MG63 (cell line): ENCODE data around the gene SLC17A7. TPM values are rescaled to one million over a fixed set of nuclear protein-coding genes. Genes with fewer than 3 reads are reported as not detected.

Experiments used
- DNase-seq: peaks from one replicate; pipeline ENCODE4 v3.0.0-alpha.2; 2020
- H3K27me3 ChIP-seq: fragments of 250-450 bp; sonication (Bioruptor Pico); 2 replicates; pipeline ENCODE4 v1.5.1; 2020; ENCODE audit warnings: mild to moderate bottlenecking, moderate library complexity
- H3K36me3 ChIP-seq: fragments of 250-450 bp; sonication (Bioruptor Pico); 2 replicates; pipeline ENCODE4 v1.5.1; 2020; ENCODE audit warnings: mild to moderate bottlenecking, moderate library complexity
- H3K4me3 ChIP-seq: fragments of 250-450 bp; sonication (Bioruptor Pico); 2 replicates; pipeline ENCODE4 v1.5.1; 2020; ENCODE audit warnings: mild to moderate bottlenecking, moderate library complexity
- H3K9me3 ChIP-seq: fragments of 250-450 bp; sonication (Bioruptor Pico); 2 replicates; pipeline ENCODE4 v1.5.1; 2020; ENCODE audit warnings: mild to moderate bottlenecking, moderate library complexity
- total RNA-seq: library from RNA; depleted of rRNA; stranded (reverse); fragments of >200 nt; shearing (Covaris generic); gene quantifications from 2 replicates; pipeline ENCODE4 v1.2.3, GENCODE V29; 2014; ENCODE audit warnings: low replicate concordance

Gene SLC17A7
- total RNA-seq, 1 experiment from 2014 or later: not detected

- peaks cover 79% of the 10 kb centered on the region for H3K27me3 ChIP-seq
- no peak for DNase-seq
- no peaks in the 10 kb centered on the region for H3K9me3 ChIP-seq
- H3K4me3 ChIP-seq: no peak overlapping the region
- no peaks in the 10 kb centered on the region for H3K36me3 ChIP-seq
Measured at GRCh38 chr19:49423985-49424303, 17.4 kb downstream of the SLC17A7 start.

DNA sequence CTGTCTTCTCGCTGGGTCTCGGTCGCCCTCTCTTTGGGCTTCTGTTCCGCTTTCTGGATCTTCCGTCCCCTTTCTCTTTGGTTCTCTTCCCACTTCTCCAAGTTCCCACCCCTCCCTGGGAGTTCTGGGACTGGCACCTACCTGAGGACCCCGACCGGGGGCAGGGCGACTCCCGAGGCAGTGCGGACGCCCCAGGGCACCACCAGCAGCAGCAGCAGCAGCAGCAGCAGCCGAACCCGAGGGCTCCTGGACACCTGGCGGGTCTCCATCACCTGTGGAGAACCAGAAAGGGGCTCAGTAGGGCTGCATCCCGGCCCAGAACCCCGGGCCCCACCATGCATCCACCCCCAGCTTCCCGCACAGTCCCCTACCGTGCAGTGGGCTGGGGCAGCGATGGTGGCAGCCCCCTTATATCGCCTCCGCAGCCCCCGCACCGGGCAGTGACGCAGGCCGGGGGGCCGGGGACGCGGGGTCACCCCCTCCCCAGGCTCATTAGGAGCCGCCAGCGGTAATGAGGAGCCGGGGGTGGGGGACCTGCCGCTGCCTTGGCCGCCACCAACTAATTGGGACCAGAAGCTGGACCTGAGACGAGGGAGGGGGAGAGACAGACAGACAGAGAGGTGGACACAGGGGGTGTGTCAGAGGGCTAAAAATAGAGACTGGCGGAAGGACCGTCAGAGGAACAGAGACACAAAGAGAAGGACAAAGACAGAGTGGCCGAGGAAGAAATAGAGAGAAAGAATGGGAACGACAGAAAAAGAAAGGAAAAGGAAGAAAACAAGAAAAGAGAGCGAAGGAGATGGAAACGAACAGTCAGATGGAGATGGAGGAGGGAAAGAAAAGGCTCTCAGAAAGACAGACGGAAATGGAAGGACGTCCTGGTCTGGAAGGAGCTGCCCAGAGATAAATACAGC, 18.0 kb downstream of the SLC17A7 start, which contains the start of gene PTH2:
Gene PTH2, minus strand, starts transcription at position 371 of the 914 bp plus-strand sequence. Its CDS starts 102 bp downstream, at position 269.
- Histone ChIP-seq H3K36me3 (no peaks in the 10 kb centered on the region), H3K27me3 (peaks cover 73% of the 10 kb centered on the region), H3K9me3 (no peaks in the 10 kb centered on the region), H3K4me3 (no peak within 1 kb of the TSS)
- DNase-seq: no peak

GRCh38 chr19:49422407-49423070, 18.8 kb downstream of the SLC17A7 start:
- H3K4me3 ChIP-seq: no peak overlapping the region
- no peaks in the 10 kb centered on the region for H3K36me3 ChIP-seq
- H3K27me3 ChIP-seq: peaks cover 66% of the 10 kb centered on the region
- peak; percentile 55 for DNase-seq
- no peaks in the 10 kb centered on the region for H3K9me3 ChIP-seq

GRCh38 chr19:49421878-49422202, 19.5 kb downstream of the SLC17A7 start:
- H3K27me3 ChIP-seq: peaks cover 60% of the 10 kb centered on the region
- H3K9me3 ChIP-seq: no peaks in the 10 kb centered on the region
- H3K4me3 ChIP-seq: no peak overlapping the region
- no peaks in the 10 kb centered on the region for H3K36me3 ChIP-seq
- DNase-seq: no peak

DNA sequence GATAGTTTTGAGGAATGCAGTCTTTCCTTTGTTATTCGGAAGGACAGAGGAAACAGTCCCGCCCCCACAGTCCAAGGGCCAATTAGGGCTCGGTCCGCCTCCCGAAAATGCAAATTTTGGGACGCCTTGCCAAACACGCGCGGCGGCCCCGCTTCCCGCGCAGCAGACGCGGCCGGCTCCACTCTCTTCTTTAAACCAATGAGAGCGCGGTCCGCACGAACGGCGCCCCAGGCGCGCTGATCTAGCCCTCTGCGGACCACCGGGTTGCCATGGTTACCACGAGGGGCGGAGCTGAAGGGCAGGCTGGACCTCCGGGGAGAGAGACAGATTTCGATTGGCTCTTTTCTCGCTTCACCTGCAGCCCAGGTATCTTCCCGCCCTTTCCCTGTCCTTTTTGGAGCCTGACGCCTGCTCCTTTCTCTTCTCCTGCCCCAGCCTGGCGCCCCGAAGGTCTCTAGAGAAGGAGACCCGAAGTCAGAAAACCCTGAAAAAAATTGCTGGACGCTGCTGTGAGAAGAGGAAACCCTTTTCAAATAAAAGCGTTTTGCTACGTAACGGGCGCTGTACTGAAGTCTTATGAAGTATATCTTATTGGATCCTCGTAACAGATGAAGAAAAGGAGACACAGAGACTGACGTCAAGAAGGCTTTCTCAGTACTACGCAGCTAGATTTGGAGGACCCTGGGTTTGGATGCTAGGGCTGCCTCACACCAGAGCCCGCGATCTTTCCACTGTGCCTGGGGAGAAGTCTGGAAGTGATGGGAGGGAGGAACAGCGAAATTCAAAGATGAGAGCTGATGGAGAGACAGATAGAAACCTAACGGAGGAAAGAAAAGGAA, 20.1 kb downstream of the SLC17A7 start:
- DNase-seq: peak; percentile 76
- peaks cover 54% of the 10 kb centered on the region for H3K27me3 ChIP-seq
- H3K4me3 ChIP-seq: peak overlapping the region; percentile 24
- H3K9me3 ChIP-seq: no peaks in the 10 kb centered on the region
- no peaks in the 10 kb centered on the region for H3K36me3 ChIP-seq

DNA sequence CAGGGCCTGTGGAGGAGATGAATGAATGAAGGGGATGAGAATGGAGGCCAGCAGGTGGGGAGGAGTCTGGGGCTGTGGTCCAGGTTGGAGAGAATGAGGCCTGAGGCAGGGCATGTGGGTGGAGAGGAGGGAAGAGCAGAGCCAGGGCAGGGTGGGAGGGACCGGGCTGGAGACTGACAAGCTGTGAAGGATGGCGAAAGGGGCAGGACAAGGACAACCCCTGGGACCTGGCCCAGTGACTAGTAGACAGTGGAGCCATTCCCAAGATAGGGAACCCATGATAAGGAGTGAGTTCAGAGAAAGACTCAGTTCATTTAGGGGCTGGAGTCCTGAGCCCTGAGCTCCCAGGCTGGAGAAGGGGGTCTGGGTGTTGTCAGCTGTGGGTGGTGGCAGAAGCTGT, 21.1 kb downstream of the SLC17A7 start:
- H3K27me3 ChIP-seq: peaks cover 46% of the 10 kb centered on the region
- DNase-seq: no peak
- H3K36me3 ChIP-seq: no peaks in the 10 kb centered on the region
- H3K4me3 ChIP-seq: no peak overlapping the region
- no peaks in the 10 kb centered on the region for H3K9me3 ChIP-seq

GRCh38 chr19:49419173-49419572, 22.2 kb downstream of the SLC17A7 start:
- DNase-seq: no peak
- Histone ChIP-seq H3K36me3 (no peaks in the 10 kb centered on the region), H3K4me3 (no peak overlapping the region), H3K9me3 (no peaks in the 10 kb centered on the region), H3K27me3 (peaks cover 37% of the 10 kb centered on the region)

DNA sequence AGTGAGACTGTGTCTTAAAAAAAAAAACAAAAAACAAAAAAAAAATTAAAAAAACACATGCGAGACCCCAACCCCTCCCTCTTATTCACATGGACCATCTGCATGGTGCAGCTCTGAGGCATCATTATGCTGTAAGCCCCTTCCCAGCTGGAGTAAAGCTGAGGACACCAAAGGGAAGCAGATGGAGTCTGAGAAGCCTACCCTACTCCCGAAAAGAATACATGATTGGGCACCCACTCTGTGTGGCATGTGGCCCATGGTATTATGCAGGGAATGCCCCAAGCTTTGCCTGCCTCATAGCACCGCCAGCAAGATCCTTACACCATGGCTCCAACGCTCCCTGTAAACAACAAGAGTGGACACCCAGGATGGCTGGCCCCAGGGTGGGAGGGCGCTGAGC, 22.8 kb downstream of the SLC17A7 start:
- Histone ChIP-seq H3K27me3 (peaks cover 30% of the 10 kb centered on the region), H3K9me3 (no peaks in the 10 kb centered on the region), H3K36me3 (no peaks in the 10 kb centered on the region), H3K4me3 (no peak overlapping the region)
- DNase-seq: no peak

DNA sequence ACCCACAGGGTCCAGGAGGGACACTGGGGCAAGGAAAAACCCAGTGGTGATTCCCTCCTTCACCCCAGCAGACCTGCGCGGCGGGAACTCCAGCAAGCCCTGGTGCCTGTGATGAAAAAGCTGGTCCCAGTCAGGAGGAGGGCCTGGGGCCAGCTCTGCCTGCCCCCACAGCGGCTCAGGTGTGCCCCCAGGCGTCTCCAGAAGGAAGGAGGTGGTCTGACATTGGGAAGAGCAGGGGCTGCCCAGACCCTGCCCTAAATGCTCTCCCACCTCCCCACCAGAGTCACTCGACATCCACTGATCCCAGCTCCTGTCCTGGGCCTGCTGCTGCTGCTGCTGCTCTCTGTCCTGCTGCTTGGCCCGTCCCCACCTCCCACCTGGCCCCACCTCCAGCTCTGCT, 24.2 kb downstream of the SLC17A7 start:
- H3K4me3 ChIP-seq: no peak overlapping the region
- peaks cover 16% of the 10 kb centered on the region for H3K27me3 ChIP-seq
- no peak for DNase-seq
- no peaks in the 10 kb centered on the region for H3K36me3 ChIP-seq
- H3K9me3 ChIP-seq: no peaks in the 10 kb centered on the region

GRCh38 chr19:49415810-49416200, 25.5 kb downstream of the SLC17A7 start:
- H3K36me3 ChIP-seq: no peaks in the 10 kb centered on the region
- H3K27me3 ChIP-seq: peaks cover 5% of the 10 kb centered on the region
- no peak for DNase-seq
- H3K4me3 ChIP-seq: no peak overlapping the region
- no peaks in the 10 kb centered on the region for H3K9me3 ChIP-seq

DNA sequence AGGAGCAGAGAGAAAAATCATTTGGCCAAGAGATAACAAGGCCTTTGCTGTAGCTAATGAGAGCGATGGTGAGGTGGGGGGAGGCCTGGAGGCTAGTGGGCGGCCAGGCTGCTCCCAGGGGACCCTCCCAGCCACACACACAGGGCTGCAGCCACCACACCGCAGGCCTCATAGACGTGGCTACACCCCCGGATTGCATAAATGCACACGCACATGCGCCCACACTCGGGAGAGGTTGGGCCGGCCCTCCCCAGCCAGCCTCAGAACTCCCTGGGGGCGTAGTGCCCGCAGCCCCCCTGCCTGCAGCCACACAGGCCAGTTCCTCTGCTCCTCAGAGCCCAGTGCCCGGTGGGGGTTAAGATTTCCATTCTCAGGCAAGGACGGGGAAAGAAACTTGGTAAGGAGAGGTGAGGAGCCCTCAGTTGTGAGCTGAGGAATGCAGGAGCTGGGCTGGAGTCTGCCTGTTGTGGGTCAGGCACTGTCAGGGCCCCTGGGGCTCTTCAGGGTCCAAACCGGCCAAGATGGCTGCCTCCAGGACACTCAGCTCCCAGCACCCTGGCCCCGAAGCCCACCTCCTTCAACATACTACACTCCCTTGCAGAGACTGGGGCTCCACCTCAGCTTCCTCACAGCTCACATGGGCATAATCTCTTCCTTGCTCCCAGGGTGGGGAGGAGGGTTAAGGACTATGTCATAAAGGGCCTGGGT, 26.1 kb downstream of the SLC17A7 start:
- Histone ChIP-seq H3K9me3 (no peaks in the 10 kb centered on the region), H3K27me3 (no peaks in the 10 kb centered on the region), H3K36me3 (no peaks in the 10 kb centered on the region), H3K4me3 (no peak overlapping the region)
- no peak for DNase-seq

GRCh38 chr19:49414256-49414655, 27.1 kb downstream of the SLC17A7 start:
- Histone ChIP-seq H3K27me3 (no peaks in the 10 kb centered on the region), H3K36me3 (no peaks in the 10 kb centered on the region), H3K4me3 (no peak overlapping the region), H3K9me3 (no peaks in the 10 kb centered on the region)
- DNase-seq: no peak

DNA sequence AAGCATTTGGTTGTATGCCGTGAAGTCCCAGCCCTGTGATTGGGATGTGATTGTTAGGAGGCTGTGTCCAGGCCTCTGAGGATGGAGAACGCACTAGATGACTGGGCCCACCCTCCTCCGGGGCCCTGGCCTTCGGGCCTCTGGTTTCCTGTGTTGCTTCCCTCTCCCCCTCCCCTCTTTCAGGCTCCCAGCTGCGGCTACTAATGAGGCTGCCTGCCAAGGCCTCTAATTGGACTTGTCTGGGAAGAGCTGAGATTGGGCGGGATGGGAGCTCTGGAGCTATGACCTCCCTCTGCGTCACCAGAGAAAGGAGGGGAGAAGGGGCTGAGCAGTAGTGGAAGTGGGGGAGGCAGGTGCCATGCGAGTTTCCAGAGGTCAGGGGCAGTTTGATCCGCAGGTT, 28.0 kb downstream of the SLC17A7 start:
- Histone ChIP-seq H3K27me3 (no peaks in the 10 kb centered on the region), H3K9me3 (no peaks in the 10 kb centered on the region), H3K4me3 (no peak overlapping the region), H3K36me3 (no peaks in the 10 kb centered on the region)
- DNase-seq: no peak

DNA sequence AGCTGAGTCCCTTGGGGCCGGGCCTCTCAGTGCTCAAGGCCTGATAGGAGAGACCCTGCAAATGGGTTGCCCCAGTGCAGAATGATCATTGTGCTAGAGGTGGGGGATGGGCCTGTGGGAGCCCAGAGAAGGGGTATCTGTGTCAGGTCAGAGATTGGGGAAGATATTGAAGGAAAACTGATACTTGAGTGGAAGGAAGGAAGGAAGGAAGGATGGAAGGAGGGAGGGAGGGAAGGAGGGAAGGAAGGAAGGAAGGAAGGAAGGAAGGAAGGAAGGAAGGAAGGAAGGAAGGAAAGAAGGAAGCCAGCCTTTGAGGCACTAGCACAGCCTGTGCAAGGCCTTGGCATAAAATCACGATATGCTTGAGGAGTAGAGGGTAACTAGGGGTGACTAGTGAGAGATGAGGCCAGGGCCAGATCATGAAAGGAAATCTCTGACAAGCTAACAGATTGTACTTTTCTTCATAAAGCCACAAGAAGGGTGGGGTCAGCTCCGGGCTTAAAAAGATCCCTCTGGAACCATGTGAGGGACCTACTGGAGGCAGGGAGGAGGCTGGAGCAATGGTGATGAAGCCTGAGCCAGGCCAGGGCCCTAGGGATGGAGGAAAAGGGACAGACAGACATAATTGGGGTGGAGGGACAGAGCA, 29.5 kb downstream of the SLC17A7 start:
- H3K9me3 ChIP-seq: no peaks in the 10 kb centered on the region
- no peak overlapping the region for H3K4me3 ChIP-seq
- DNase-seq: no peak
- H3K27me3 ChIP-seq: no peaks in the 10 kb centered on the region
- H3K36me3 ChIP-seq: no peaks in the 10 kb centered on the region

- no peaks in the 10 kb centered on the region for H3K9me3 ChIP-seq
- H3K27me3 ChIP-seq: no peaks in the 10 kb centered on the region
- H3K4me3 ChIP-seq: no peak overlapping the region
- no peak for DNase-seq
- no peaks in the 10 kb centered on the region for H3K36me3 ChIP-seq
Measured at GRCh38 chr19:49409441-49410029, 31.8 kb downstream of the SLC17A7 start.
